Activated CD8-positive, alpha-beta memory T cell treated with anti-CD3 and anti-CD28 coated beads for 36 hours (primary cell): Measurements from ENCODE around the gene MACROD1. TPM values are rescaled to one million over a fixed set of nuclear protein-coding genes. Genes with fewer than 3 reads are reported as not detected.
"Not testable (repeated sequence)": the region's sequence is repeated elsewhere in the genome, so short reads cannot be mapped to it uniquely, and the experiment has no call there.

Experiments used
- CTCF ChIA-PET: fragments of 350-600 bp; sonication (Branson Sonifier 250); formaldehyde crosslinking; loops from one replicate; lab custom pipeline; 2021; ENCODE audit warnings: antibody characterized with exemption; lab: Charles Lee
- POLR2A ChIA-PET: fragments of 350-600 bp; sonication (Branson Sonifier 250); formaldehyde crosslinking; loops from one replicate; lab custom pipeline; 2021; ENCODE audit warnings: antibody characterized with exemption; lab: Charles Lee
- total RNA-seq, 2 experiments: library from RNA; stranded (reverse); gene quantifications; one replicate each; pipeline ENCODE4 v1.2.3, GENCODE V29; 2021

The MACROD1 gene
- total RNA-seq, 2 experiments from 2014 or later, result 20.6 to 21.8 TPM

- ChIA-PET POLR2A (no interaction called here), CTCF (interaction anchor here (0.6 kb wide), 1 partner anchor 32 kb away, joined by 3 read pairs; no protein-coding TSS in a partner anchor)
Observed at GRCh38 chr11:63993993-63994392, 171.9 kb downstream of the MACROD1 start.

- CTCF ChIA-PET, result no interaction called here
- POLR2A ChIA-PET, result no interaction called here
Observed at GRCh38 chr11:63993100-63993499, 172.8 kb downstream of the MACROD1 start.

DNA sequence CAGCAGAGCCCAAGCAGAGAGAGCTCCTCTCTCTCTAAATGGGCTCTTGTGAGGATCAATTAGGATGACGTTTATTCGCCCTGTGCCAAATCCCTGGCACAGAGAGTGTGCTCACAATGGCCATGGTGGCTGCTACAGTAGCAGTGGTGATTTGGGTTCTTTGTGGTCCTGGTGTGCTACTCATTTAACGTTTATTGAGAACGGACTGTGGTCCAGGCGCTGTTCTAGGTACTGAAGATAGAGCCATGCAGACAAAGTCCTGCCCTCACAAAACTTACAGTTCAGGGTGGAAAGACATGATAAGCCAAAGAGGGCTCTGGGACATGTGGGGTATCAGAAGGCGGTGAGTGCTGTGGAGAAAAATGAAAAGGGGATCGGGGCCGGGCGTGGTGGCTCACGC is 174.4 kb downstream of the MACROD1 start:
- POLR2A ChIA-PET, result interaction anchor here (1.1 kb wide), 1 partner anchor 193 kb away, joined by 3 read pairs; no protein-coding TSS in a partner anchor
- CTCF ChIA-PET, result interaction anchor here (1.0 to 4.8 kb wide), 3 partner anchors 9 to 157 kb away, joined by 3 to 29 read pairs (median 3); no protein-coding TSS in a partner anchor

DNA sequence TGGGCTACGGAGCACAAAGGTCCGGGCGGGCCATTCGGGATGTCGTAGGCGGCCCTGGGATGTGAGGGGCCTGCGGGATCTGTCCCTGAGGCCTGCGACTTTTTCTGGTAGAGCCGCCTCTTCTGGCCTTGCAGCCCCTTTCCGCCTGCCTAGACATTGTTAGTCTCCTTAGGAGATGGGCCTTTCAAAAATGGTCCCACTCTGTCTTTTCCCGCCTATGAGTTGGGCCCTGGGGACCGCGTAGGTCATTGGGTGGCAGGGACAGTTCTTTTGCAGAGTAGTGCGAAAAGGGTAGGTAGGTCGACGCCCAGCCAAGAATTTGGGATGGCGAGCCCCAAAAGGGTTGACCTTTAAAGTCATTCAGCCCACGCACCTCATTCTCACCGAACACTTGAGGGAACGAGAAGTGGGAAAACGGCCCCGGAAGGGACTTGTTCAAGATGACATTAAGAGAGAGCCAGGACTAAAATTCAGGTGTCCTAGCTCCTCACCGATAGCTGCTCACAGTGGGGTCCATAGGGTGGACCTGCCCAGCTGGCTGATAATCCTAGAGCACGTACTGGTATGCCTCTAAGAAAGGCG is 178.9 kb downstream of the MACROD1 start:
- CTCF ChIA-PET, result interaction anchor here (4.8 kb wide), 1 partner anchor 14 kb away, joined by 29 read pairs; no protein-coding TSS in a partner anchor
- POLR2A ChIA-PET, result no interaction called here

GRCh38 chr11:63986156-63986931 is 179.6 kb downstream of the MACROD1 start, which contains the start of gene OTUB1:
TSS of gene OTUB1 (plus strand) at chr11:63986438. CDS start at chr11:63986457, 19 bp downstream.
- CTCF ChIA-PET, result interaction anchor here (1.0 to 4.8 kb wide), 5 partner anchors 12 to 163 kb away, joined by 3 to 29 read pairs (median 4); partner anchors contain the start of gene COX8A
- POLR2A ChIA-PET, result no interaction called here

GRCh38 chr11:63985812-63986155 is 180.1 kb downstream of the MACROD1 start:
- POLR2A ChIA-PET, result interaction anchor here (0.7 kb wide), 1 partner anchor 535 kb away, joined by 3 read pairs; no protein-coding TSS in a partner anchor
- CTCF ChIA-PET, result interaction anchor here (1.0 to 1.1 kb wide), 4 partner anchors 11 to 164 kb away, joined by 3 to 5 read pairs (median 4); partner anchors contain the start of gene COX8A

GRCh38 chr11:63979426-63979825 is 186.5 kb downstream of the MACROD1 start:
- CTCF ChIA-PET, result interaction anchor here (1.0 to 1.1 kb wide), 2 partner anchors 20 to 174 kb away, joined by 3 read pairs; no protein-coding TSS in a partner anchor

GRCh38 chr11:63978551-63979239 is 187.2 kb downstream of the MACROD1 start:
- POLR2A ChIA-PET, result no interaction called here

More at GRCh38 chr11:63979426-63979825, 186.5 kb downstream of the MACROD1 start:
- POLR2A ChIA-PET, result no interaction called here

DNA sequence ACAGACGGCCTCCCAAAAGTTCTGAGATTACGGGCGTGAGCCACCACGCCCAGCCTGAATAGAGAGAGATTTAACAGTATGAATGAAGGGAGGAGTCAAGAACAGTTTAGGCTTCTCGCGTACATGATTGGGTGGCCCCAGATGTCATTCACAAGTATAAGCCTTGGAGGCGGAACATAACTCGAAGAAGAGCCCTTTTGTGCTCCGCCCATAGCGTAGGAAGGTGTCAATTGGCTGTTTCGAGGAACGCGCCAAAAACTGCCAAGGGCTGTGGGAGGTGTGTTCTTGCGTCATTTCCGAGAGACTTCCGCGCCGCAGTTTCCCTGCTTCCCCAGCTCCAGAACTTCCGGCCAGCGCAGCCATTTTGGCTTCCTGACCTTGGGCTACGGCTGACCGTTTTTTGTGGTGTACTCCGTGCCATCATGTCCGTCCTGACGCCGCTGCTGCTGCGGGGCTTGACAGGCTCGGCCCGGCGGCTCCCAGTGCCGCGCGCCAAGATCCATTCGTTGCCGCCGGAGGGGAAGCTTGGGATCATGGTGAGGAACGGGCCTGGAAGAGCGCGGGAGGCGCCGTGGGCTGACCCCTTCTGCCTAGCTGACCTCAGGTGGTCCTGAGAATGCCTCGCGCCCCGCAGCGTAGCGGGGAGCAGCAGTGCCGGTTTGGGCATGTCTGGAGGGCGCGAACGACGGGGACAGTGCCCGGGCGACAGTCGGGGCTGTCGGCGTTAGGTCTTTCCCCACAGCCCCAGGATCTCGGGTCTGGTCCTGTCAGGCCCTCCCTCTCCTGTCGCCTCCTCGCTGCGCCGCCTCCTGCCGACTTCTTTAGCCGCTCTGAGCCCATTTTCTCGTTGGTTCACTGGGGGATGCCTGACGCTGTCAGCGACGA is 191.4 kb downstream of the MACROD1 start, which contains the start of gene COX8A:
COX8A (plus strand) TSS at position 362 of the 885 bp plus-strand sequence; CDS start at position 423, 61 bp downstream.
- POLR2A ChIA-PET, result no interaction called here
- CTCF ChIA-PET, result interaction anchor here (0.6 to 1.0 kb wide), 4 partner anchors 11 to 89 kb away, joined by 3 to 4 read pairs (median 4); partner anchors contain the start of gene OTUB1

More at GRCh38 chr11:63978551-63979239, 187.2 kb downstream of the MACROD1 start:
- CTCF ChIA-PET, result interaction anchor here (1.1 kb wide), 1 partner anchor 174 kb away, joined by 3 read pairs; no protein-coding TSS in a partner anchor

- CTCF ChIA-PET, result interaction anchor here (0.6 to 1.0 kb wide), 3 partner anchors 12 to 319 kb away, joined by 3 to 4 read pairs (median 3); partner anchors contain the start of gene OTUB1
- POLR2A ChIA-PET, result not testable (repeated sequence)
Observed at GRCh38 chr11:63973912-63974258, 192.0 kb downstream of the MACROD1 start.

DNA sequence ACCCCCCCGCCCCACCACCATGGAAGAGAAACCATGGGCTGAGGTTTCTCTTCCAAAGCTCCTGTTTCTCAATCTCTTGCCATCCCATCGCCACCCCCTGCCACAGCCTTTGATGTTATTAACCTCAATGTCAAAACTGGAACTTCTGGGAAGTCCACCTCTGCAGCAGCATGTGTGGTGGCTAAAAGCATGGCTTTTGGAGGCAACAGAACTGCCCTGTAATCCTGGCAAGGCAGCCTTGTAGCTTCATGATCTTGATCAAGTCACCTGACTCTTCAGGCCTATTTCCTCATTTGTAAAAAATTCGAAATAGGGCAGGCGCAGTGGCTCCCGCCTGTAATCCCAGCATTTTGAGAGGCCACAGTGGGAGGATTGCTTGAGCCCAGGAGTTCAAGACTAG is 195.0 kb downstream of the MACROD1 start:
- ChIA-PET CTCF (no interaction called here), POLR2A (no interaction called here)

DNA sequence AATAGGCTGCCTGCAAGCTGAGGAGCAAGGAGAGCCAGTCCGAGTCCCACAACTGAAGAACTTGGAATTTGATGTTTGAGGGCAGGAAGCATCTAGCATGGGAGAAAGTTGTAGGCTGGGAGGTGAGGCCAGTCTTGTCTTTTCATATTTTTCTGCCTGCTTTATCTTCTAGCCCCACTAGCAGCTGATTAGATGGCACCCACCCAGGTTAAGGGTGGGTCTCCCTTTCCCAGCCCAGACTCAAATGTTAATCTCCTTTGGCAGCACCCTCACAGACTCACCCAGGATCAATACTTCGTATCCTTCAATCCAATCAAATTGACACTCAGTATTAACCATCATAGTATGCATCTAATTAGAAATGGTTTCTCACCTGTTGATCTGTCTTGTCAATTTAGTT is 196.5 kb downstream of the MACROD1 start:
- POLR2A ChIA-PET, result interaction anchor here (0.5 kb wide), 1 partner anchor 149 kb away, joined by 3 read pairs; no protein-coding TSS in a partner anchor
- CTCF ChIA-PET, result interaction anchor here (0.7 to 1.0 kb wide), 2 partner anchors 31 to 101 kb away, joined by 3 to 4 read pairs; no protein-coding TSS in a partner anchor

DNA sequence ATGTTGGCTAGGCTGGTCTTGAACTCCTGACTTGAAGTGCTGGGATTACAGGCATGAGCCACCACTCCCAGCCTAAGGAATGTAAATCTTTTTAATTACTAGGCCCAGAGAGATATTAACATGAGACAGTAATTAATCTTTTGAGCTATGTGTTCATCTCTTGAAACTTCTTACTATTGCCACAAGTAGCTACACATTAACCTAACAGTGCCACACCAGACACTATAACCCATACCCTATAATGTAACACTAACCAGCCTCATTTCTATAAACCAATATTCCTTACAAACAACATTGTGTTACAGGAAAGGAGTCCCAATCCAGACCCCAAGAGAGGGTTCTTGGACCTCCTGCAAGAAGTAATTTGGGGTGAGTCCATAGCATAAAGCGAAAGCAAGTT is 199.5 kb downstream of the MACROD1 start:
- CTCF ChIA-PET, result interaction anchor here (0.6 kb wide), 1 partner anchor 13 kb away, joined by 3 read pairs; no protein-coding TSS in a partner anchor
- POLR2A ChIA-PET, result no interaction called here

DNA sequence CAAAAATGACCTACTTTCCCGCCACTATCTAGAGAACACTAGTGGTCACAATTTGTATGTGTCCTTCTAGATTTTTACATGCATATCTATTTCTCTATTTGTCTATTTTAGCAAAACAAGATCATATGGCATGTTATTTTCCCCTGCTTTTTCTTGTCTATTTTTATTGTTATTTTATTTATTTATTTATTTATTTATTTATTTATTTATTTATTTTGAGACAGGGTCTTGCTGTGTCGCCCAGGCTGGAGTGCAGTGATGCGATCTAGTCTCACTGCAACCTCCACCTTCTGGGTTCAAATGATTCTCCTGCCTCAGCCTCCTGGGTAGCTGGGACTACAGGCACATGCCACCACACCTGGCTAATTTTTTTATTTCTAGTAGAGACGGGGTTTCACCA is 202.0 kb downstream of the MACROD1 start:
- CTCF ChIA-PET, result interaction anchor here (0.6 kb wide), 1 partner anchor 39 kb away, joined by 5 read pairs; no protein-coding TSS in a partner anchor
- POLR2A ChIA-PET, result not testable (repeated sequence)

GRCh38 chr11:63961608-63962412 is 204.1 kb downstream of the MACROD1 start:
- POLR2A ChIA-PET, result interaction anchor here (0.6 kb wide), 1 partner anchor 213 kb away, joined by 7 read pairs; no protein-coding TSS in a partner anchor
- CTCF ChIA-PET, result interaction anchor here (1.2 to 1.7 kb wide), 3 partner anchors 11 to 191 kb away, joined by 3 to 5 read pairs (median 5); no protein-coding TSS in a partner anchor

- CTCF ChIA-PET, result interaction anchor here (1.1 kb wide), 1 partner anchor 9 kb away, joined by 4 read pairs; no protein-coding TSS in a partner anchor
- POLR2A ChIA-PET, result no interaction called here
Observed at GRCh38 chr11:63958008-63958407, 207.9 kb downstream of the MACROD1 start.
